GM18907 (cell line): Measurements from ENCODE around the gene GPSM1.
"Not testable (repeated sequence)": the region's sequence is repeated elsewhere in the genome, so short reads cannot be mapped to it uniquely, and the experiment has no call there.

Experiments
- ATAC-seq: cut with Tn5 transposase; IDR thresholded peaks from one replicate; pipeline ENCODE4 v1.9.1; 2021; ENCODE audit warnings: mild to moderate bottlenecking, moderate library complexity; ENCODE audit not compliant: unreplicated experiment

The GPSM1 gene

DNA sequence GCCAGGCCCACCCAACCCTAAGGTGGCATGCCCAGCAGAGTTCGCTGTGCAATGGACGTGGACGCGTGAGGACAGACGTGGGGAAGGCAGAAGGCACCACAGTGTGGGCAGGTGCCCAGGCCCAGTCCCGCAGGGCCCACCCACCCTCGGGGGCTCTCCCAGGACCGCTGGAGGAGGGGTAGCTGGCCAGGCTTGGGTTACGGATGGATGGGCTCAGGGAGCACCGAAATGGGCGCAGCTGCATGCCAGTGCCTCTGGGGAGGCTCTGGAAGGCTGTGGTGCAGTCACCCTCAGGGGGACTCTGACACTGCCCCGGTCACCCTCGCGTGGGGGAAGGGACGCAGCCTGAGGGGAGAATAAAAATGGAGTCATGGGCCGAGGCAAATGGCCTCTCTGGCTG, 9.6 kb upstream of the GPSM1 start:
- no peak for ATAC-seq

DNA sequence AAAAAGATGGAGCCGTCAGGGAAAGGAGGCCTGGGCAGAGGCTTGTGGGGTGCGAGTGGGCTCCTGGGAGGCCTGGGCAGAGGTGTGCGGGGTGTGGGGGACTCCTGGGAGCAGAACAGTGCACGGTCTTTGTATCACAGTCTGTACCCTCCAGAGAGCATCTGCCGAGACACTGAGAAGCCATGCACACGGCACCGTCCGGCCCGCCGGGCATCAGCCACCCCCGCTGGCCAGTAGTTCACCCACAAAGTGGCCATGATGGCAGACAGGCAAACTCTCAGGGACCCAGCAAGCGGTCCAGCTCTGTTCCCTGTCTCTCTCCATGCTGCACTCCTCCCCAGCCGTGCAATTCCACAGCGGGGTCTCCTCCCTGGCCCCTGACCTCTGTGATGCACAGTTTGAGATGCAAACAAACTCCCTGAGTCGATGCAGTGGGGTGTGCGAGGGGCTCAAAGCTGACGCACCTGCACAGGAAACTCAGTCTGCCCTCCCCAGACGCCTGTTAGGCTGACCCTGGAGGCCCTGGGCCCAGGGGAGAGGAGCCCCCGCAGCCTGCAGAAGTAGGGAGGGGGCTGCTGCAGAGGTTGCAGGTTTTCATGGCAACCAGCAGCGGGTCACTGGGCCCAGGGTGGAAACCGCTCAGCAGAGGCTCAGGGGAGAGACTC, 9.1 kb upstream of the GPSM1 start:
- no peak for ATAC-seq

DNA sequence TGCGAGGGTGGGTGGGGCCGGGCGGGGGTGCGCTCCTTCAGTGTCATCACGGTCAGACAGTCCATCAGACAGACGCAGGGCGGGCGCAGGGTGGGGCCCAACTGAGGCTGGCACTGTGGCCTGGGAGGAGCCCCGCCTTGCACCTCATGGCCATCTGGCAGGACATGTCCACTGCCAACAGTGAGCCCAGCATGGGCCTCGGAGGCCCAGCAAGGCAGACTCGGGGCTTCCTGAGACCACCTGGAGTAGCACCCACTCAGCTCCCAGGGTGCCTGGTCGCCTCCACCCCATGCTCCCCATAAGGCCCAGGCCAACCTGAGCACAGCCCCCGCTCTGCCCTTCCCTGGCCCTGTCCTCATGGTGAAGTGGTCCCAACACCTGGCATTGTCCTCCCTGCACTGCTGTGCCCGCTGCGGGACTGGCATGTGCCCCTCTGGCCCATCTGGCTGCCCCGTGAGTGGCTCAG, 8.5 kb upstream of the GPSM1 start:
- no peak for ATAC-seq

DNA sequence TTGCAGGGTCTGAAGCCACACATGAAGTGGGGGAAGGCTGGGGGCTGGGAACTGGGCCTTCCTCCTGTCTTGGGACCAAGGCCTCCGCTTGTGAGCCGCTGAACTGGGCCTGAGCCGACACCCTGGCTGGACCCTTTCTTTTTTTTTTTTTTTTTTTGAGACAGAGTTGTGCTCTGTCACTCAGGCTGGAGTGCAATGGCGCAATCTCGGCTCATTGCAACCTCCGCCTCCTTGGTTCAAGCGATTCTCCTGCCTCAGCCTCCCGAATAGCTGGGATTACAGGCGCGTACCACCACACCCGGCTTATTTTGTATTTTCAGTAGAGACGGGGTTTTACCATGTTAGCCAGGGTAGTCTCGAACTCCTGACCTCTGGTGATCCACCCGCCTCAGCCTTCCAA, 8.1 kb upstream of the GPSM1 start:
- ATAC-seq, result not testable (repeated sequence)

DNA sequence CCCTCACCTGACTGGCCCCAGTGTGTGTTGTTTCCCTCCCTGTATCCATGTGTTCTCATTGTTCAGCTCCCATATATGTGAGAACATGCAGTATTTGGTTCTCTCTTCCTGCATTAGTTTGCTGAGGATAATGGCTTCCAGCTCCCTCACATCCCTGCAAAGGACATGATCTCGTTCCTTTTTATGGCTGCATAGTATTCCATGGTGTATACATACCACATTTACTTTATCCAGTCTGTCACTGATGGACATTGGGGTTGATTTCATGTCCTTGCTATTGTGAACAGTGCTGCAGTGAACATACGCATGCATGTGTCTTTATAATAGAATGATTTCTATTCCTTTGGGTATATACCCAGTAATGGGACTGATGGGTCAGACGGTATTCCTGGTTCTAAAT, 7.4 kb upstream of the GPSM1 start:
- not testable (repeated sequence) for ATAC-seq

DNA sequence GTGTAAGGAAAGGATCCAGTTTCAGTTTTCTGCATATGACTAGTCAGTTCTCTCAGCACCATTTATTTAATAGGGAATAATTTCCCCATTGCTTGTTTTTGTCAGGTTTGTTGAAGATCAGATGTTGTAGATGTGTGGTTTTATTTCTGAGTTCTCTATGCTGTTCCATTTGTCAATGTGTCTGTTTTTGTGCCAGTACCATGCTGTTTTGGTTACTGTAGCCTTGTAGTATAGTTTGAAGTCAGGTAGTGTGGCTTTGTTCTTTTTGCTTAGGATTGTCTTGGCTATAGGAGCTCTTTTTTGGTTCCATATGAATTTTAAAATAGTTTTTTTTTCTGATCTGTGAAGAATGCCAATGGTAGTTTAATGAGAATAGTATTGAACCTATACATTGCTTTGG, 6.4 kb upstream of the GPSM1 start:
- not testable (repeated sequence) for ATAC-seq

DNA sequence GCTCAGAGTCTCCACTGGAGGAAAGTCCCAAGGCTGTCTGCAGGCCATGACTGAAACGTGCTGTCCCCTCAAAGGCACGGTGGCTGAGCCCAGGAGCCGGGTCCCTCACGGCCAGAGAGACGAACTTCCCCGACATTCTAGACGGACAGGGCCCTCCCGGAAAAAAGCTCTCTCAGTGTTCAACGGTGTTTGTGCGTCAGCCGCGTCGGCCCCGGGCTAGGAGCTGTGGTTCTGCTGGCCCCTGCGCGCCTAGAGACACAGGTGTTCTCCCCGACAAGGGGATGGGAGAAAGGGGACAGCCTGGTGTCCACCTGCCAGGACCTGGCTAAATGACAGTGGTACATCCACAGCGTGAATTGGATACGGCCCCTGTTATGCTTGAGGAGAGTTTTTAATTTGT, 5.8 kb upstream of the GPSM1 start:
- no peak for ATAC-seq

DNA sequence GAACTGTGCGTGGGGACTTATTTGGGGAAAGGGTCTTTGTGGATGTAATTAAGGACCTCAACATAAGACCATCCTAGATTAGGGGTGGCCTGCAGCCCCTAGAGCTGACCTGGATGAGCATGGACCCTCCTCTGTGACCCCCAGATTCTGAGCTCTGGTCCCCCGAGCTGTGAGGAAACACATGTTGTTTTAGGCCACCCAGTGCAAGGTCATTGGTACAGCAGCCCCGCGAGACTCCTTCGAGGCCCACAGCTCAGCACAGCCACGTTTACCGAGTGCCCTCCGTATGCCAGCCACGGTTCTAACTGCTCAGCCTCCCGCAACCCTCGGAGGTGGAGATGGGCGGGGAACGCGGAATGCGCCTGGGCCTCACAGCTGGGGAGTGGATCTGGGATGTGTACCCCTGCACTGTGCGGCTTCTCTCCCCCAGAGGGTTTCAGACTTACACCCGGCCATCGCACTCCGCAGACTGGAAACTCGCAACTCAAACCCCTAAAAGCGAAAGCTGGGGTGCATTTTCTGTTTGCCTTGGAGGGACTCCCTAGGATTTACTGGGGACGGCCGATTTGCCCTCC, 4.5 kb upstream of the GPSM1 start:
- no peak for ATAC-seq

DNA sequence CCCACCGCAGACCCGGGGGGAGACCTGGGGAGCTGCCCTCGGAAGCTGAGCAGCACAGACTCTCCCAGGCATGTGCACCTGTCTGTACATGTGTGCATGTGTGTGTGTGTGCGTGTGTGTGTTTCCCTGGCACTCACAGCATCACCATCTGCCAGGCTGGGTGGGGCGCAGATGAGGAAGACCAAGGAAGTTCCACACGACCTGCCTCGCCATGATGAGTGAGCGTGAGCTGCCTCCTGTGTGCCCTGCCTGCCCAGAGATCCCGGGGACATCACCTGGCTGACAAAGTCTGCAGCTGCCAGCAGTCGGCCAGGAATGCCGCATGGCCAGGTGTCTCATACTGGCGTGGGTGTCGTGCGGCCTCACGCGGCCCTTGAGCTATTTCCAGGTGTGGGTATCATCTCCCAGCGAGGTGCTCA, 4.0 kb upstream of the GPSM1 start:
- no peak for ATAC-seq

DNA sequence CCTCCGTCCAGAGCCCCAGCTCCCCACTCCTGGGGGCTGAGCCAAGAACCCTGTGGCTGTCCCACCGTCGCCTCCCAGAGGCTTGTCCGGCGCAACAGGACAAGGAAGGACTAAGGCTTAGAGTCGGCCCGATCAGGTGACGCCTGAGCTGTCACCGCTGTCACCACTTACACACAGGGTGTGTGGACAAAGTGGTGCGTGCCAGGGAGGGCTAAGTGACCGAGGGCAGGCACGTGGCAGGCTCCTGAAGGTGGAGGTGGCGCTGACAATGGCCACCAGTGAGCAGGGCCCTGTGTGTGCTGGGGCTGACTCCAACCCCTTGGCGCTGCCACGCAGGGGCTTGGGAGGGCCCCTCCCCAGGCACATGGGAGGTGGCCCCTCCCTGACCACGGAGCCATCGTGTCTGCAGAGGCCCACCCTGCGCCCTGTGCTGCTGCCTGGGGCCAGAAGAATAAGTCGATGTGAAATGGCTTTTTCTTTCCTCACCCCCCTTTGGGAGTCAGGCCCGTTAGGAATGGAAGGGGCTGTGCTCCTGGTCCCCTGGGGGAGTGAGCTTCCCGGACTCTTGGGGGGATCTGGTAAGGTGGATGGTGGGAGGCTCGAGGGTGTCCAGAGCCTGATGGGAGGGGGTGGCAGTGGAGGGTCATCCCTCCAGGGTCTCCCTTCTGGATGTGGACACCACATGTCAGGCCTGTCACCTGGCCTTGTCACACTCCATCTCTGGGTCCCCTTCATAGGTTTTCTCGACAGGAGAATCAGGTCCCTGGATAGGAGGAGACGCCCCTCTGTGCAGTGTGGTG, 2.6 kb upstream of the GPSM1 start:
- ATAC-seq, result no peak

DNA sequence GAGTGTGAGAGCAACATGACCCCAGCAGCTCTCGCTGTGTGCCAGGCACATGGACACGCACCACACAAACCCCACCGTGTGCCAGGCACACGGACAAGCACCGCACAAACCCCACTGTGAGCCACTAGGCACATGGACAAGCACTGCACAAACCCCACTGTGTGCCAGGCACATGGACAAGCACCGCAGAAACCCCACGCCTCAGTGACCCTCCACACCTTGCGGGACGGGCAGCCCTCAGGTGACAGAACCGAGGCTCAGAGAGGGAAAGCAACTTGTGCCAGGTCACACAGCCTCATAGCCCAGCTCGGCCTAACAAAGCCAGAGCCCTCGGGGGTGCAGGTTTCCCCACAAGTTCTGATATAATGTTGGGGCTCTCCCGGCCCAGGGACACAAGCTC, 2.0 kb upstream of the GPSM1 start:
- no peak for ATAC-seq

DNA sequence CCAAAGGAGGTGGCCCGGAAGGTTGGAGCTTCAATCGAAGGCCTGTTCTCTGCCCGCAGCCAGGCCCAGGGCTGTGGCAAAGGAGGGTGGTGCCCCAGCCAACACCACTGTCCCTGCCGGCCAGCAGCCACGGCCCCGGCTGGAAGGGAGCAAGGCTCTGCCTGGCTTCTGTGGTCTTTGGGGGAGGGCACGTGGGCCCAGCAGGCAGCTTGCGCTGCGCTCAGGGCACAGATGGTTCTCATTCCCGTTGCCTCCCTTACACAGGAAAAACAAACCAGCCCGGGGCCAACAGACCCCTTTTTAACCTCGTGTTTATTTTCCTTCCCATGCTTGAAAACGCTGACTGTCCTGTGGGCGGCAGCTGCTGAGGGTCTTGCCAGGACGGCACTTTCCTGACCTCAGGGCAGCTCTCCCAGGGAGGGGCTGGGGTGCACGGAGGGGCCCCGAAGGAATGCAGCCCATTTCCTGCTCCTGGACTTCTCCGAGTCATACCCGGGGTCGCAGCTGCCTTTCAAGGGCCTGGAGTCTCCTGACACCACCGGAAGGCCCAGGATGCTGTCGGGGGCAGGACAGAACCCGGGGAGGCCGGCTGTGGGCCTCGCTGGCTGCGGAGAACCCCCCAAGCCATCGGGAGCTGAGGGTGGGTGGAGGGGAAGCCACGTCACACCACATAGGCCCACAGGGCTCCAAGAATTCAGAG, 1.1 kb upstream of the GPSM1 start:
- no peak for ATAC-seq

DNA sequence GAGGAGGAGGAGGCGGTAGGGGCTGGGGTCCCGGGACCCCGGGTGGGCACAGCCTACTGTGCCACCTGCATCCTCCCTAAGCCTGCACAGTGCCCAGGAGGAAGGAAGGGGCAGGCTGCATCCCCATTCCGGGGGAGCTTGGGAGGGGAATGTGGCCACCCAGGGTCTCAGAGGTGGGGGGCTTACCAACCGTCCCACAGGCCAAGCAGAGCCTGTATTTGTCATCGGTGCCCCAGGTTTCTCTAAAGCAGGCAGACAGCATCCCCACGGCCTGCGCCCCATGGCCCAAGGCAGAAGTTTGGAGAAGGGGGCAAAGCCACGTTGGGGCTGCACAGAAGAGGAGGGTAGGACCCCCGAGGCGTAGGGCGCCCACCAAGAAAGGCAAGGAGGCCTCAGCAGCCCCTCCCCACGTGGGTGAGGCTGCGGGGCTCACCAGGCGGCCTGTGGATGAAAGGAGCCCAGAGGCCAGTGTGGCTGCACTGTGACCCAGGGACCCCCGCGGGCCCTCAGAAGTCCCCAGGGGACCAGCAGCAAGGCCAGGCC, 507 bp upstream of the GPSM1 start:
- ATAC-seq, result no peak

DNA sequence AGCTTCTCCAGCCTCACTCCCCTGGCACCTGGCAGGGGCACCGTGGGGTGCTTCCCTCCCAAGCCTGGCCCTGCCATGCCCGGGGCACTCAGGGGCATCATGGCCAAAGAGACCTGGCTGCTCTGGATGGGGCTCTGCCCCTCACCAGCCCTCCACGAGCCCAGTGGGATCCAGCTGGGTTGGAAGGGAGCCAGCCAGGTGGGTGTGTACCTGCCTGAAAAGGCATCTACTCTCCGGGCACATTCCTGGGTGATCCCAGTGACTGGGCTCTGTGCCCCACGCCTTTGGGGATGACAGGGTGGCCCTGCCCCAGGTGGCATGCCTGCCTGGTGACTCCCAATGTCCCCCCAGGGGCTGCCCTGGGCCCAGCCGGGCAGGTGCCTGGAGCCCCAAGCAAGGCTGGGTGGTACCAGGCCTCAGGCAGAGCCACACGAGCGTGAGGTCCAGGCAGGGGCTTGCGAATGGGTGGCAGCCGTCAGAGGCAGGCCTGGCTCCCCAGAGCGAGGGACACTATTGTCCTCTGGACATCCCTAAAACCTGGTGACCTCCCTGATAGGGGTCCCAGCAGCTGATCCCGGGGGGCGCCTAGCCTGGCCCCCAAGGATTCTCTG, 777 bp downstream of the GPSM1 start:
- ATAC-seq, result no peak

DNA sequence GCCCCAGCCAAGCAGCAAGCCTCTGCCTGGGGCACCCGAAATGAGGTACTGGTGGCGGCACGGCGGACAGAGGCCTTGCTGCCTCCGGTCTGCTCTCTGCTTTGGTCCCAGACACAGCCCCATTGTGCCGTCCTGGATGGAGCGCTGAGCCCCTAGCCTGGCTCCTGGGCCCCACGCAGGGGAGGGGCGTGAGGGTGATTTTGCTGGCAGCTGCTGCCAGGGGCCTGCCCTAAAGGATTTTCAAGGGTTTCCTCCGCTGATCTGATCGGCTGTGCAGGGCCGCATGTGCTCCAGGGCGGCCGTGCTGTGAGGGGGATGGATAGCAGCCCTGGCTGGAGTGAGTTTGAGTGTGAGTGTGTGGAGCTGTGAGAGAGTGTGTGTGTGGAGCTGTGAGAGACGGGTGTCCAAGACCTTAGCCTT, 1.3 kb downstream of the GPSM1 start:
- no peak for ATAC-seq

DNA sequence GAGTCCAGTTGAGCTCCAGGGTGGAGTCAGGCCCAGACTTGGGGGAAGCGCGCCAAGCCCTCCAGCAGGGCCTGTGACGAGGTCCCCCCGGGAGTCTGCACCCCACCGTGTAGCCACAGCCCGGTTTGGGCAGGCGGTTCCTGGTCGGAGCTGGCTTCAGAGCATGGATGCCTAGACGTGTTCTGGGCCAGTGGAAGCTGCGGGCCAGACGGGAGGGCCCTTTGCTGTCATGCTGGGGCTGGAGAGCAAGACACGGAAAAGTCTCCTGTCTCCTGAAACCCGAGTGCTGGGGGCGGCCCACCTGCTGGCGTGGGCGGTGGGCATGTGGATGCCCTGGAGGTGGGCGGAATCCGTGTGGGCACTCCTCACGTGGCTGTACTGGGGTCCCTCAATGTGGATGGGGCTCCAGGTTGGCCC, 1.9 kb downstream of the GPSM1 start:
- no peak for ATAC-seq

DNA sequence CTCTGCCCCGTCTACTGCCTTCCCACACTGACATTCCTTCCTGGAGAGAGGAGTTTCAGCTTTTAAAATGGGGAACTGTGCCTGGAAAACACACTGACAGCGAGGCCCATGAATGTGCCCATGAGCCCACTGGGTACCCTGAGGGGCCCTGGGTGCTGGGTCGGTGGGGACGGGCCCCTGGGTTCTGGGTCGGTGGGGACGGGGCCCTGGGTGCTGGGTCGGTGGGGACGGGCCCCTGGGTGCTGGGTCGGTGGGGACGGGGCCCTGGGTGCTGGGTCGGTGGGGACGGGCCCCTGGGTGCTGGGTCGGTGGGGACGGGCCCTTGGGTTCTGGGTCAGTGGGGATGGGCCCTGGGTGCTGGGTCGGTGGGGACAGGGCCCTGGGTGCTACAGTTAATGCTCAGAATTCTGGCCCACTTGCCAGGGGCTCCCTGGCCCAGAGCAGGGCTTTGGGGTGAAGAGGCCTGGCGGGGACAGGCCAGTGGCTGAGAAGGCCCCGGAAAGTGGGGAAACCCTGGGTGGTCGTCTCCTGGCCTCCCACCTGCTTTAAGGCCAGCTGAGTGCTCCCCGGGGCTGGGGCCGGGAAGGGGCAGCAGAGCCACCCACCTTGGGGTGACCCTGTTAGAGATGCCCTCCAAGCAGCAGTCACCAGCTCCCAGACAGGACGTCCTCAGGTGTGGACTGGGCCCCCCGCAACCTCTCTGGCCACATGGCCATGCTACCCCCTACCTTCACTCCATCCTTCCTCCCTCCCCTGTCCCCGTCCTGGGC, 2.5 kb downstream of the GPSM1 start:
- ATAC-seq, result no peak

DNA sequence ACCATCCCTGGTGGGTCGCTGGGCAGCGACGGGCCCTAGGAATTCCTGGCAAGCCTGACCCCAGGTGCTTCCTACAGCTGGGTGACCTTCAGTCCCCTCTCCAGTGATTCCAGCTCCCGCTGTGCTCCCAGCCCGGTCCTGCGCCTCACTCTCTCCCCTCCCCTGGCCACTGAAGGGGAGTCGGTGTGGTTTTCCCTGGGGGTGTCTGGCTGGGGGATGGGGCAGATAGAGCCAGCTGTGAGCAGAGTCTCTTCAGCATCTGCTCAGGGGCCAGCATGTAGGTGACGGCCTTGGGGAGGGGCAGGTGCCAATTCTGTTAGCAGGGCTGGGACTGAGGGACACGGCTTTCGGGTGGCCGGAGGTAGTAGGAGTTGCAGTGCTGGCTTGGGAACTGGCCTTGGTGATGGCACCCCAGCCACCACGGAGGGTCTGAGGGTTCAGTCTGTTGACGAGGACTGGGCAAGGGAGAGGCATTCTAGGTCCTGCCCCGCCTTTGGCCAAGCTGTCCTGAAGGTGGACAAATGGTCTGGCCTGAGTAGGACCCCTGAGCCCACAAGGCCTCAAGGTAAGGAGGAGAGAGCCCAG, 3.2 kb downstream of the GPSM1 start:
- no peak for ATAC-seq

DNA sequence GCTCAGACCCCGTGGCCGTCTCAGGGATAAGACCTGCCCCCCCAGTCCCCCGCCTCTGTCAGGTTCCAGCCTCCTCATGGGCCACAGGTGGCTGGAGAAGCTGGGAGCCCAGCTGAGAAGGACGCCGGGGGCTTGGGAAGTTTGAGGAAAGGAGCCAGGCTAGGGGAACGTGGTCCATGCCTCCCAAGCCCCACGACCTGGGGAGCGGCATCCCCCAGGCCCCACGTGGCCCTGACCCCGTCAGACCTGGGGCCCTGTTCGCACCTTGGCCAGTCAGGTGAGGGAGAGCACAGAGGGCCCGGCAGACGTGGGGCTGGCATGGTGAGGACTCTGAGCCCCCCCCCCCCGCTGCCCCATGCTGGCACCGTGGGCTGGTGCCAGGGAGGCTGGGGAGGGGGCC, 3.7 kb downstream of the GPSM1 start:
- ATAC-seq, result no peak
